Measurements from ENCODE around the gene GNB1. TPM values are rescaled to one million over a fixed set of nuclear protein-coding genes. Genes with fewer than 3 reads are reported as not detected.

GNB1 gene
- total RNA-seq, 5 donors from 2014 or later (not counting 1 experiment from before 2014, with no cell fraction given), result 208 to 295 (median 261) TPM

DNA sequence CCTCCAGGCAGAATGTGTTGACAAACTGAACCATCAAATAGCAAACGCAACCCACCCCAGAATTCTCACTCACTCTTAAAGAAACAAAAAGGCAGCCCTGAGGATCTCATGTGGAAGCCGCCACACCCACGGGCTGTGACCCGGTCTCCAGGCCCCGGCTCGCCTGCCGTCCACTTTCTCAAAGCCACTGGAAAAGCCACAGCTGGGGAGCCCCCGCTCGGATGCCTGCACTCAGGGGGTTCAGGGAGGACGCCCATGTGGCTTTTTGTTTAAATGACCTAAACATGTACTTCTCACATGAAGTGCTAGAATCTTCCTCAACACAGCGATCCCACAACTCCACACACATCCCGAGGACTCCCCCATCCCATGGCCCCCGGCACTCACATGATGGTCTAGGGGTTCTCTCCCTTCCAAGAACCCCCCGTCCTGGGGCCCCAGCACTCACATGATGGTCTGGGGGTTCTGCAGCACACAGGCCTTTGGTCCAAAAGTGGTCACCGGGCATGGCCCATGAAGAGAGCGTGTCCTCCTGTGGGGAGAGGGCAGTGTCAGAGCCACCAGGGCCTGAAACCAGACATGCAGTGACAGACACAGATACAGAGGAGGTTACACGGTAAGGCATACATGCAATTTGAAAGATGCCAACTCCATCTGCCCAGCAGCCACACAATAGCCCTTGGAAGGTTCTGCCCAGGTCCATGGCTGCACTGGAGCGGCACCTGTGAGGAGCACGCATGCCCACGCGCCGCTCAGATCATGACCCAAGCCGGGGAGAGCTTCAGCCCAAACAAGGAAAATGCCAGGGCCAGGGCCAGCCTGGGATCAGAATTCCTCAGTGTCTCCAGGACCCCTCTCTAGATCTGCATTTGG is 129.1 kb downstream of the GNB1 start:
- H3K4me1 ChIP-seq (ENCODE audit: control insufficient read depth in 1 of 2, extremely low read depth in 1 of 2, insufficient read depth in 2 of 2, low read length in 2 of 2), result no peaks in the 10 kb centered on the region
- no peak overlapping the region for H3K4me3 ChIP-seq (ENCODE audit: control insufficient read depth in 1 of 2, extremely low read depth in 1 of 2, low read length in 1 of 2)
- Mint-ChIP-seq H3K9me3 (no peaks in the 10 kb centered on the region), H3K36me3 (peaks cover 21% of the 10 kb centered on the region), H3K4me1 (peaks cover 0 to 2% (median 0%) of the 10 kb centered on the region in 3 donors), H3K27ac (no peak overlapping the region), H3K27me3 (no peaks in the 10 kb centered on the region), H3K4me3 (no peak overlapping the region)
- WGBS (ENCODE audit: insufficient coverage), result 98% methylated on average over 19 of the region's 23 CpGs
- CTCF ChIA-PET, result no interaction called here
- POLR2A ChIA-PET, result no interaction called here
- H3K9me3 ChIP-seq, result no peaks in the 10 kb centered on the region
- no peaks in the 10 kb centered on the region for H3K27me3 ChIP-seq (replicated peaks in 1 of 2; ENCODE audit: control insufficient read depth in 2 of 2, extremely low read depth in 1 of 2, insufficient read depth in 2 of 2, low read length in 1 of 2)
- DNase-seq, result no peak
- H3K27ac ChIP-seq (ENCODE audit: low read length), result no peak overlapping the region
- peaks cover 45 to 66% of the 10 kb centered on the region in 2 donors for H3K36me3 ChIP-seq (ENCODE audit: control insufficient read depth in 2 of 2, extremely low read depth in 1 of 2, insufficient read depth in 1 of 2, low read length in 1 of 2)
- ATAC-seq (replicated peaks in 1 of 4), result no peak

DNA sequence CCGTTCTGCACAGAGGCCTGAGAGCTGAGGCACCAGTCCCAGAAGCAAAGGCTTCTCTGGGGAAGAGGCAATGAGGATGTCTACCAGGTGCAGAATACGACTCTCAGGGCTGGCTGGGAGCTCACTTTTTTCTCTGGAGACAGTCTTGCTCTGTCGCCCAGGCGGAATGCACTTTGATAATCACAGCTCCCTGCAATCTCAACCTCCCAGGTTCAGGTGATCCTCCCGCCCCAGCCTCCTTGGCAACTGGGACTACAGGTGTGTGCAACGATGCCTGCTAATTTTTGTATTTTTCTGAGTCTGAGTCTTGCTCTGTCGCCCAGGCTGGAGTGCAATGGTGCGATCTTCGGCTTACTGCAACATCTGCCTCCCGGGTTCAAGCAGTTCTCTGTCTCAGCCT is 130.2 kb downstream of the GNB1 start:
- Mint-ChIP-seq H3K9me3 (no peaks in the 10 kb centered on the region), H3K4me3 (no peak overlapping the region), H3K4me1 (peaks cover 0 to 2% (median 0%) of the 10 kb centered on the region in 3 donors), H3K27me3 (no peaks in the 10 kb centered on the region), H3K27ac (no peak overlapping the region), H3K36me3 (peaks cover 23% of the 10 kb centered on the region)
- ATAC-seq (replicated peaks in 1 of 4), result no peak
- Histone ChIP-seq H3K9me3 (no peaks in the 10 kb centered on the region), H3K27me3 (replicated peaks in 1 of 2; ENCODE audit: control insufficient read depth in 2 of 2, extremely low read depth in 1 of 2, insufficient read depth in 2 of 2, low read length in 1 of 2) (no peaks in the 10 kb centered on the region), H3K27ac (ENCODE audit: low read length) (no peak overlapping the region), H3K36me3 (ENCODE audit: control insufficient read depth in 2 of 2, extremely low read depth in 1 of 2, insufficient read depth in 1 of 2, low read length in 1 of 2) (peaks cover 56 to 76% of the 10 kb centered on the region in 2 donors), H3K4me3 (ENCODE audit: control insufficient read depth in 1 of 2, extremely low read depth in 1 of 2, low read length in 1 of 2) (no peak overlapping the region), H3K4me1 (ENCODE audit: control insufficient read depth in 1 of 2, extremely low read depth in 1 of 2, insufficient read depth in 2 of 2, low read length in 2 of 2) (no peaks in the 10 kb centered on the region)
- ChIA-PET POLR2A (no interaction called here), CTCF (no interaction called here)
- no peak for DNase-seq
- 92% methylated on average over 6 of the region's 10 CpGs for WGBS (ENCODE audit: insufficient coverage)

- Histone ChIP-seq H3K9me3 (no peaks in the 10 kb centered on the region), H3K4me1 (ENCODE audit: control insufficient read depth in 1 of 2, extremely low read depth in 1 of 2, insufficient read depth in 2 of 2, low read length in 2 of 2) (no peaks in the 10 kb centered on the region), H3K36me3 (ENCODE audit: control insufficient read depth in 2 of 2, extremely low read depth in 1 of 2, insufficient read depth in 1 of 2, low read length in 1 of 2) (peaks cover 57 to 76% of the 10 kb centered on the region in 2 donors), H3K27ac (ENCODE audit: low read length) (no peak overlapping the region), H3K27me3 (replicated peaks in 1 of 2; ENCODE audit: control insufficient read depth in 2 of 2, extremely low read depth in 1 of 2, insufficient read depth in 2 of 2, low read length in 1 of 2) (no peaks in the 10 kb centered on the region), H3K4me3 (ENCODE audit: control insufficient read depth in 1 of 2, extremely low read depth in 1 of 2, low read length in 1 of 2) (no peak overlapping the region)
- ChIA-PET POLR2A (no interaction called here), CTCF (no interaction called here)
- no peaks in the 10 kb centered on the region for H3K9me3 Mint-ChIP-seq
- H3K4me1 Mint-ChIP-seq, result peaks cover 0 to 2% (median 0%) of the 10 kb centered on the region in 3 donors
- H3K36me3 Mint-ChIP-seq, result peaks cover 23% of the 10 kb centered on the region
- H3K27me3 Mint-ChIP-seq, result no peaks in the 10 kb centered on the region
- DNase-seq (no peak), ATAC-seq (replicated peaks in 1 of 4) (no peak)
- WGBS (ENCODE audit: insufficient coverage), result 95% methylated on average over 20 of the region's 20 CpGs
- H3K4me3 Mint-ChIP-seq, result no peak overlapping the region
- no peak overlapping the region for H3K27ac Mint-ChIP-seq
Measured at GRCh38 chr1:1760345-1760650, 130.6 kb downstream of the GNB1 start.

DNA sequence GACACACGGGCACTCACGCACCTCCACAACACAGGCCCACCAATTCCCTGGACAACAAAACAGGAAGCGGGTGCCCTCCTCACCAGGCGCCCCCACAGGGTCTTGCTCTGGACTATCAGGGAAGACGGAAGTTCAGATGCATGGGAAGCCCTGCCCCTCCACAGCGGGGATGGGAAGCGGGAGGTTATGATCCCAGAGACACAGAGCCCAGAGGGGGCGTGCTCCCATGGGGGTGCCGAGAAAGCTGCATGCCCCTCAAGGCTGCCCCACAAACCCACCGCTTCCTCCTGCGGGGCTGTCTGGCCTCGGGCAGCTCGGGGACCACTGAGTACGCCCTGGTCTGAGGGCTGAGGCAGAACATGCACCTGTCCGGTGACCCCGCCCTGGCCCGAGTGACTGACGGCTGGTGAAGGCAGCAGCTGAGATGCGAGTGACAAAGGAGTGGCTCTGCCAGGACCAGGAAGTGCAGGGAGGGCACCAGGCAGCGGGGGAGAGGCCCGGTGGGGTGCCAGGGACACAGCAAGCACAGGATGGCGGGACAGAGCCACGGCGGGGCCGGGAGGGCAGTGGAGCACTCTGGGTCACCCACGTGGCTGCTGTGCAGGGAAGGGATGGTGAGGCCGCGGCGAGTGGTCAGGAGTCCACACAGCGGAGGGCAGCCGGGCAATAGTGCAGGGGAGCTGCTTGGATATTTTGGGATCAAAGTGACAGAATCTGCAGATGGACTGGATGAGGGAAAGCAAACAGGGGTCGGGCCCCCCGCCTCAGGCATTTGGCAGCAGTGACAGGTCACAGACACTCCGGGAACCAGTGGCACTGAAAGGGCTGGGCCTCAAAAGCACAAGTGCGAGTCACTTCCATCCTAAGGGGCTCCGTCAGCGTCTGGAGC is 131.2 kb downstream of the GNB1 start:
- no peaks in the 10 kb centered on the region for H3K27me3 Mint-ChIP-seq
- DNase-seq (no peak), ATAC-seq (replicated peaks in 1 of 4) (no peak)
- Histone ChIP-seq H3K27me3 (replicated peaks in 1 of 2; ENCODE audit: control insufficient read depth in 2 of 2, extremely low read depth in 1 of 2, insufficient read depth in 2 of 2, low read length in 1 of 2) (no peaks in the 10 kb centered on the region), H3K27ac (ENCODE audit: low read length) (no peak overlapping the region), H3K9me3 (no peaks in the 10 kb centered on the region), H3K4me1 (ENCODE audit: control insufficient read depth in 1 of 2, extremely low read depth in 1 of 2, insufficient read depth in 2 of 2, low read length in 2 of 2) (no peaks in the 10 kb centered on the region), H3K4me3 (ENCODE audit: control insufficient read depth in 1 of 2, extremely low read depth in 1 of 2, low read length in 1 of 2) (no peak overlapping the region), H3K36me3 (ENCODE audit: control insufficient read depth in 2 of 2, extremely low read depth in 1 of 2, insufficient read depth in 1 of 2, low read length in 1 of 2) (peaks cover 53 to 76% of the 10 kb centered on the region in 2 donors)
- no peak overlapping the region for H3K27ac Mint-ChIP-seq
- ChIA-PET CTCF (no interaction called here), POLR2A (no interaction called here)
- peaks cover 23% of the 10 kb centered on the region for H3K36me3 Mint-ChIP-seq
- WGBS (ENCODE audit: insufficient coverage), result 94% methylated on average over 32 of the region's 37 CpGs
- no peaks in the 10 kb centered on the region for H3K9me3 Mint-ChIP-seq
- no peaks in the 10 kb centered on the region for H3K4me1 Mint-ChIP-seq
- H3K4me3 Mint-ChIP-seq, result no peak overlapping the region

- DNase-seq, result no peak
- Histone ChIP-seq H3K9me3 (no peaks in the 10 kb centered on the region), H3K4me1 (ENCODE audit: control insufficient read depth in 1 of 2, extremely low read depth in 1 of 2, insufficient read depth in 2 of 2, low read length in 2 of 2) (no peaks in the 10 kb centered on the region), H3K4me3 (ENCODE audit: control insufficient read depth in 1 of 2, extremely low read depth in 1 of 2, low read length in 1 of 2) (no peak overlapping the region), H3K27me3 (replicated peaks in 1 of 2; ENCODE audit: control insufficient read depth in 2 of 2, extremely low read depth in 1 of 2, insufficient read depth in 2 of 2, low read length in 1 of 2) (no peaks in the 10 kb centered on the region), H3K27ac (ENCODE audit: low read length) (no peak overlapping the region), H3K36me3 (ENCODE audit: control insufficient read depth in 2 of 2, extremely low read depth in 1 of 2, insufficient read depth in 1 of 2, low read length in 1 of 2) (peaks cover 55 to 72% of the 10 kb centered on the region in 2 donors)
- ATAC-seq (replicated peaks in 1 of 4), result no peak
- Mint-ChIP-seq H3K36me3 (peaks cover 18% of the 10 kb centered on the region), H3K4me3 (no peak overlapping the region), H3K4me1 (no peaks in the 10 kb centered on the region), H3K27me3 (no peaks in the 10 kb centered on the region), H3K27ac (no peak overlapping the region), H3K9me3 (no peaks in the 10 kb centered on the region)
- ChIA-PET POLR2A (no interaction called here), CTCF (no interaction called here)
- WGBS (ENCODE audit: insufficient coverage), result 91% methylated on average over 34 of the region's 34 CpGs
Measured at GRCh38 chr1:1758692-1759455, 132.0 kb downstream of the GNB1 start.

DNA sequence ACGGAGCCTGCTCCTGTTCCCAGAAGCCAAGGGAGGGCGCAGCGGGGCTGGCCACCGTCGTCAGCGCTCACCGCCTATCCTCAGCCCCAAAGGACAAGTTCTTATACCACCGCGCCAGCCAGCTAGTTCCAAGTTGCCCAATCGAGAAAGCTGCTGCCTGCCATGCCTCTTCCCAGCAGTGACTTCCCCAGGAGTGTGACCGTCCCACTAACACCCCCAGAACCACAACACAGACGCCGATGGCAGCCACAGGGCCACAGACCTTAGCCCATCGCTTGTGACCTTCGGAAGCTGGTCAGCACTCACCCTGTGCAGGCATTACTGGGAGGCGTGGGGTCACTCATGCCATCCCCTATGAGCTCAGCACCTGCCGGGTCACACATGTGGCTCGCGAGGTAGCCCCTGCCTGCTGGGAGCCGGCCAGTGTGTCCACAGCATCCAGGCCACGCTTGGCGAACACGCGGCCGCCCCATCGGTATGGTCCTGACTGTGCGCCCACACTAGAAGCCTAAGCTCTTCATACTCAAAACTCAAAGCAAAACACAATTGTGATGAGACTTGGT is 132.7 kb downstream of the GNB1 start:
- Histone ChIP-seq H3K27ac (ENCODE audit: low read length) (no peak overlapping the region), H3K36me3 (ENCODE audit: control insufficient read depth in 2 of 2, extremely low read depth in 1 of 2, insufficient read depth in 1 of 2, low read length in 1 of 2) (peaks cover 59 to 75% of the 10 kb centered on the region in 2 donors), H3K27me3 (replicated peaks in 1 of 2; ENCODE audit: control insufficient read depth in 2 of 2, extremely low read depth in 1 of 2, insufficient read depth in 2 of 2, low read length in 1 of 2) (no peaks in the 10 kb centered on the region), H3K4me3 (ENCODE audit: control insufficient read depth in 1 of 2, extremely low read depth in 1 of 2, low read length in 1 of 2) (no peak overlapping the region), H3K4me1 (ENCODE audit: control insufficient read depth in 1 of 2, extremely low read depth in 1 of 2, insufficient read depth in 2 of 2, low read length in 2 of 2) (no peaks in the 10 kb centered on the region), H3K9me3 (no peaks in the 10 kb centered on the region)
- Mint-ChIP-seq H3K36me3 (peaks cover 18% of the 10 kb centered on the region), H3K27me3 (no peaks in the 10 kb centered on the region), H3K27ac (no peak overlapping the region), H3K9me3 (no peaks in the 10 kb centered on the region), H3K4me1 (no peaks in the 10 kb centered on the region), H3K4me3 (no peak overlapping the region)
- DNase-seq (no peak), ATAC-seq (replicated peaks in 1 of 4) (no peak)
- ChIA-PET POLR2A (no interaction called here), CTCF (no interaction called here)
- WGBS (ENCODE audit: insufficient coverage), result 90% methylated on average over 13 of the region's 27 CpGs

Data from T-cell (primary cell).